Measurements from ENCODE around the gene MCC.

Gene MCC

GRCh38 chr5:113329981-113330380 lies 158.3 kb downstream of the MCC start:
- H3K4me3 Mint-ChIP-seq: no peak overlapping the region
- no peak for TF ChIP-seq CTCF (IDR thresholded peaks at IDR 0.05; ENCODE audit: unreplicated experiment in 3 of 3)

GRCh38 chr5:113325054-113325453 lies 163.2 kb downstream of the MCC start:
- Mint-ChIP-seq H3K9me3 (no peaks in the 10 kb centered on the region), H3K4me3 (no peak overlapping the region)

More at GRCh38 chr5:113329981-113330380, 158.3 kb downstream of the MCC start:
- Mint-ChIP-seq H3K9me3 (no peaks in the 10 kb centered on the region), H3K36me3 (ENCODE audit: low read depth) (no peaks in the 10 kb centered on the region), H3K27ac (peak overlapping the region in 2 of 3 experiments; percentile 11 to 18), H3K27me3 (ENCODE audit: low read depth) (no peaks in the 10 kb centered on the region), H3K4me1 (peaks cover 7% of the 10 kb centered on the region)

GRCh38 chr5:113321276-113321675 lies 167.0 kb downstream of the MCC start:
- Mint-ChIP-seq H3K9me3 (no peaks in the 10 kb centered on the region), H3K27ac (no peak overlapping the region), H3K4me3 (no peak overlapping the region), H3K36me3 (ENCODE audit: low read depth) (no peaks in the 10 kb centered on the region), H3K4me1 (no peaks in the 10 kb centered on the region), H3K27me3 (ENCODE audit: low read depth) (no peaks in the 10 kb centered on the region)
- no peak for TF ChIP-seq CTCF (IDR thresholded peaks at IDR 0.05; ENCODE audit: unreplicated experiment in 3 of 3)

More at GRCh38 chr5:113325054-113325453, 163.2 kb downstream of the MCC start:
- Mint-ChIP-seq H3K36me3 (ENCODE audit: low read depth) (no peaks in the 10 kb centered on the region), H3K4me1 (no peaks in the 10 kb centered on the region), H3K27ac (no peak overlapping the region), H3K27me3 (ENCODE audit: low read depth) (no peaks in the 10 kb centered on the region)
- TF ChIP-seq CTCF (IDR thresholded peaks at IDR 0.05; ENCODE audit: unreplicated experiment in 3 of 3): no peak

GRCh38 chr5:113320273-113320780 lies 167.9 kb downstream of the MCC start:
- Mint-ChIP-seq H3K4me1 (peaks cover 1% of the 10 kb centered on the region), H3K9me3 (no peaks in the 10 kb centered on the region), H3K27ac (no peak overlapping the region), H3K27me3 (ENCODE audit: low read depth) (no peaks in the 10 kb centered on the region), H3K4me3 (no peak overlapping the region), H3K36me3 (ENCODE audit: low read depth) (no peaks in the 10 kb centered on the region)
- no peak for TF ChIP-seq CTCF (IDR thresholded peaks at IDR 0.05; ENCODE audit: unreplicated experiment in 3 of 3)

- no peak for TF ChIP-seq CTCF (IDR thresholded peaks at IDR 0.05; ENCODE audit: unreplicated experiment in 3 of 3)
- H3K27me3 Mint-ChIP-seq (ENCODE audit: low read depth): no peaks in the 10 kb centered on the region
- H3K36me3 Mint-ChIP-seq (ENCODE audit: low read depth): no peaks in the 10 kb centered on the region
These were observed 168.8 kb downstream of the MCC start for GRCh38 chr5:113319256-113320053.

GRCh38 chr5:113317636-113318035 lies 170.6 kb downstream of the MCC start:
- H3K4me3 Mint-ChIP-seq: no peak overlapping the region
- H3K9me3 Mint-ChIP-seq: no peaks in the 10 kb centered on the region
- no peaks in the 10 kb centered on the region for H3K27me3 Mint-ChIP-seq (ENCODE audit: low read depth)
- no peaks in the 10 kb centered on the region for H3K36me3 Mint-ChIP-seq (ENCODE audit: low read depth)
- no peak overlapping the region for H3K27ac Mint-ChIP-seq
- H3K4me1 Mint-ChIP-seq: peaks cover 7% of the 10 kb centered on the region
- TF ChIP-seq CTCF (IDR thresholded peaks at IDR 0.05; ENCODE audit: unreplicated experiment in 3 of 3): no peak

More at GRCh38 chr5:113319256-113320053, 168.8 kb downstream of the MCC start:
- H3K9me3 Mint-ChIP-seq: no peaks in the 10 kb centered on the region
- peaks cover 7% of the 10 kb centered on the region for H3K4me1 Mint-ChIP-seq
- H3K27ac Mint-ChIP-seq: no peak overlapping the region
- H3K4me3 Mint-ChIP-seq: no peak overlapping the region

All from nephron (organoid).